Medulla oblongata (tissue), 1 donor: Measurements from ENCODE around the gene P2RX4.
"Not testable (repeated sequence)": the region's sequence is repeated elsewhere in the genome, so short reads cannot be mapped to it uniquely, and the experiment has no call there.

Experiments used
- DNase-seq: peaks from one replicate; pipeline ENCODE4 v3.0.0-alpha.2; 2015; ENCODE audit errors: extremely low spot score

Gene P2RX4

GRCh38 chr12:121189131-121189530, 20.8 kb upstream of the P2RX4 start:
- DNase-seq: no peak

GRCh38 chr12:121189619-121190155, 20.2 kb upstream of the P2RX4 start:
- DNase-seq: no peak

GRCh38 chr12:121190523-121191031, 19.4 kb upstream of the P2RX4 start:
- DNase-seq: peak; percentile 40

GRCh38 chr12:121191151-121191550, 18.8 kb upstream of the P2RX4 start:
- DNase-seq: no peak

GRCh38 chr12:121196902-121197301, 13.0 kb upstream of the P2RX4 start:
- DNase-seq: peak; percentile 87

- DNase-seq: no peak
Measured at GRCh38 chr12:121198949-121199348, 11.0 kb upstream of the P2RX4 start.

- DNase-seq: not testable (repeated sequence)
Measured at GRCh38 chr12:121201140-121201539, 8.8 kb upstream of the P2RX4 start.

GRCh38 chr12:121202407-121203355, 7.2 kb upstream of the P2RX4 start:
- no peak for DNase-seq

- no peak for DNase-seq
Measured at GRCh38 chr12:121203482-121203881, 6.4 kb upstream of the P2RX4 start.

- no peak for DNase-seq
Measured at GRCh38 chr12:121205491-121205890, 4.4 kb upstream of the P2RX4 start.

- DNase-seq: not testable (repeated sequence)
Measured at GRCh38 chr12:121208571-121208970, 1.4 kb upstream of the P2RX4 start.

GRCh38 chr12:121209221-121209620, 708 bp upstream of the P2RX4 start:
- no peak for DNase-seq

- no peak for DNase-seq
Measured at GRCh38 chr12:121212875-121213274, 2.9 kb downstream of the P2RX4 start.

- no peak for DNase-seq
Measured at GRCh38 chr12:121214166-121214777, 4.3 kb downstream of the P2RX4 start.

GRCh38 chr12:121214855-121215745, 5.2 kb downstream of the P2RX4 start:
- DNase-seq: peak; percentile 67

GRCh38 chr12:121216102-121216501, 6.2 kb downstream of the P2RX4 start:
- no peak for DNase-seq

- DNase-seq: no peak
Measured at GRCh38 chr12:121217063-121217462, 7.1 kb downstream of the P2RX4 start.

- no peak for DNase-seq
Measured at GRCh38 chr12:121217761-121218160, 7.8 kb downstream of the P2RX4 start.

- no peak for DNase-seq
Measured at GRCh38 chr12:121218588-121219352, 8.8 kb downstream of the P2RX4 start.

- no peak for DNase-seq
Measured at GRCh38 chr12:121219353-121219986, 9.5 kb downstream of the P2RX4 start.
